H1 (cell line): ENCODE results near the gene CAMKMT. TPM values are rescaled to one million over a fixed set of nuclear protein-coding genes. Genes with fewer than 3 reads are reported as not detected.

Source experiments
- CHD2 ChIP-seq: IDR thresholded peaks from 2 replicates; pipeline ENCODE4 v1.6.1; 2012; ENCODE audit warnings: low read length, improper control_type of control experiment
- CHD7 ChIP-seq: fragments of 300-600 bp; sonication (generic); IDR thresholded peaks from 2 replicates; pipeline ENCODE4 v1.7.1; 2012; ENCODE audit warnings: low read length, moderate library complexity, mild to moderate bottlenecking, inconsistent platforms; ENCODE audit not compliant: insufficient replicate concordance
- SIN3A ChIP-seq, 2 experiments: IDR thresholded peaks in 1 of 2; conservative IDR thresholded peaks in 1 of 2; 2 replicates each; pipeline ENCODE4 v1.6.1; 2011 to 2012; ENCODE audit warnings: low read length in 2 of 2, improper control_type of control experiment in 1 of 2, low read depth in 1 of 2, mild to moderate bottlenecking in 1 of 2
- polyA plus RNA-seq, 7 experiments: library from polyadenylated mRNA; depleted of rRNA in 3 of 7; stranded (reverse) in 5 of 7; unstranded in 2 of 7; fragments of >200 nt in 5 of 7; fragments of 200-250 nt in 2 of 7; gene quantifications; 1 replicate in 5 of 7; 2 replicates in 1 of 7; 4 replicates in 1 of 7; pipeline versions ENCODE4 v1.2.1 to v1.2.3, GENCODE V29; 2011 to 2013; ENCODE audit warnings: missing spikeins in 2 of 7, mixed read lengths in 2 of 7
- total RNA-seq: library from RNA; stranded (reverse); fragmentation: NEBNext Ultra II Directional; extraction: Animal tissue kit (Norgen Biotek cat#: 25700); gene quantifications from 2 replicates; pipeline ENCODE4 v1.2.1, GENCODE V29; 2021

CAMKMT gene
- total and polyA plus RNA-seq, 2 of the 8 experiments (the other 6 are each of a cell fraction or from before 2014, with no cell fraction given): 14.7 to 22.4 TPM

- TF ChIP-seq CHD7: no peak
- no peak for TF ChIP-seq SIN3A (conservative IDR thresholded peaks at IDR 0.05 in 1 of 2, IDR thresholded peaks at IDR 0.05 in 1 of 2; ENCODE audit: low read depth in 1 of 2, low read length in 2 of 2)
- no peak for TF ChIP-seq CHD2
Observed at GRCh38 chr2:44786817-44787214, 425.1 kb downstream of the CAMKMT start (continued).
